Neural progenitor cell (in vitro differentiated cells): ENCODE results near the gene WSCD1. TPM values are rescaled to one million over a fixed set of nuclear protein-coding genes. Genes with fewer than 3 reads are reported as not detected.
A peak's percentile ranks its signal among the peaks of the same experiment; 100 is the strongest.

Experiments
- DNase-seq: peaks from one replicate; pipeline ENCODE4 v3.0.0-alpha.2; 2016; ENCODE audit warnings: low spot score
- H2AFZ ChIP-seq: fragments of 200-600 bp; sonication (generic); replicated peaks from 2 replicates; pipeline ENCODE4 v1.6.1; 2016; ENCODE audit warnings: antibody characterized with exemption
- H3F3A ChIP-seq: fragments of 200-600 bp; sonication (generic); 2 replicates; pipeline ENCODE4 v1.6.1; 2016; ENCODE audit warnings: antibody characterized with exemption, low read depth
- H3K27ac ChIP-seq: fragments of 200-600 bp; sonication (generic); 2 replicates; pipeline ENCODE4 v1.5.1; 2016; ENCODE audit warnings: mild to moderate bottlenecking
- H3K27me3 ChIP-seq: fragments of 200-600 bp; sonication (generic); 2 replicates; pipeline ENCODE4 v1.6.1; 2016; ENCODE audit warnings: mild to moderate bottlenecking, moderate library complexity
- H3K36me3 ChIP-seq: fragments of 200-600 bp; sonication (generic); 2 replicates; pipeline ENCODE4 v1.5.1; 2016
- H3K4me1 ChIP-seq: fragments of 200-600 bp; sonication (generic); 2 replicates; pipeline ENCODE4 v1.6.1; 2016; ENCODE audit warnings: mixed run types
- H3K4me2 ChIP-seq: fragments of 200-600 bp; sonication (generic); 2 replicates; pipeline ENCODE4 v1.6.1; 2016
- H3K4me3 ChIP-seq: fragments of 200-600 bp; sonication (generic); 2 replicates; pipeline ENCODE4 v1.5.1; 2016
- H3K79me2 ChIP-seq: fragments of 200-600 bp; sonication (generic); 2 replicates; pipeline ENCODE4 v1.6.1; 2016; ENCODE audit warnings: low read depth
- H3K9ac ChIP-seq: fragments of 200-600 bp; sonication (generic); 2 replicates; pipeline ENCODE4 v1.6.1; 2016
- H3K9me3 ChIP-seq: fragments of 200-600 bp; sonication (generic); 2 replicates; pipeline ENCODE4 v1.5.1; 2016; ENCODE audit warnings: low read depth
- H4K20me1 ChIP-seq: fragments of 200-600 bp; sonication (generic); 2 replicates; pipeline ENCODE4 v1.6.1; 2016; ENCODE audit warnings: low read depth
- H3K27ac Mint-ChIP-seq: 3 replicates; pipeline ENCODE4 v1.8.0; 2021; ENCODE audit warnings: mixed read lengths
- H3K27me3 Mint-ChIP-seq: 2 replicates; pipeline ENCODE4 v1.8.0; 2022; ENCODE audit warnings: low read depth, mild to moderate bottlenecking, inconsistent platforms, moderate library complexity, mixed read lengths; ENCODE audit not compliant: insufficient read depth
- H3K36me3 Mint-ChIP-seq: 3 replicates; pipeline ENCODE4 v1.8.0; 2021; ENCODE audit warnings: mixed read lengths
- H3K4me1 Mint-ChIP-seq: 3 replicates; pipeline ENCODE4 v1.8.0; 2021; ENCODE audit warnings: mixed read lengths
- H3K4me3 Mint-ChIP-seq: 3 replicates; pipeline ENCODE4 v1.8.0; 2021; ENCODE audit warnings: mild to moderate bottlenecking, moderate library complexity, mixed read lengths
- H3K9me3 Mint-ChIP-seq: 3 replicates; pipeline ENCODE4 v1.8.0; 2020; ENCODE audit warnings: mixed read lengths
- CTCF ChIP-seq: fragments of 200-600 bp; sonication (generic); IDR thresholded peaks from 2 replicates; pipeline ENCODE4 v1.5.1; 2017; ENCODE audit warnings: antibody characterized with exemption, mild to moderate bottlenecking
- EZH2 ChIP-seq: fragments of 200-600 bp; sonication (generic); IDR thresholded peaks from 2 replicates; pipeline ENCODE4 v1.6.1; 2017; ENCODE audit warnings: antibody characterized with exemption, mild to moderate bottlenecking, moderate library complexity
- EZH2phosphoT487 ChIP-seq: fragments of 200-600 bp; sonication (generic); IDR thresholded peaks from 2 replicates; pipeline ENCODE4 v1.6.1; 2017; ENCODE audit warnings: antibody characterized with exemption
- total RNA-seq: library from RNA; depleted of rRNA; stranded (reverse); fragments of >200 nt; gene quantifications from 2 replicates; pipeline ENCODE4 v1.2.3, GENCODE V29; 2015; ENCODE audit warnings: low replicate concordance

WSCD1 gene
- total RNA-seq, 1 donor from 2014 or later, result 20.2 TPM

- Histone ChIP-seq H3K4me3 (peak overlapping the region; percentile 11), H3F3A (peaks cover 31% of the 10 kb centered on the region), H2AFZ (no peak overlapping the region), H4K20me1 (peaks cover 31% of the 10 kb centered on the region), H3K9me3 (no peaks in the 10 kb centered on the region), H3K4me1 (peaks cover 42% of the 10 kb centered on the region), H3K27me3 (no peaks in the 10 kb centered on the region), H3K79me2 (peaks cover 22% of the 10 kb centered on the region), H3K27ac (peak overlapping the region; percentile 84), H3K36me3 (no peaks in the 10 kb centered on the region), H3K9ac (no peak overlapping the region), H3K4me2 (peak overlapping the region; percentile 67)
- Mint-ChIP-seq H3K27me3 (peaks cover 10% of the 10 kb centered on the region), H3K36me3 (peaks cover 9% of the 10 kb centered on the region), H3K4me3 (peak overlapping the region; percentile 69), H3K27ac (peak overlapping the region; percentile 96), H3K4me1 (peaks cover 71% of the 10 kb centered on the region), H3K9me3 (no peaks in the 10 kb centered on the region)
- peak; percentile 81 for DNase-seq
- TF ChIP-seq EZH2 (no peak), CTCF (no peak), EZH2phosphoT487 (no peak)
These were observed 7.6 kb downstream of the WSCD1 start for GRCh38 chr17:6077752-6078151.

GRCh38 chr17:6078458-6078871, 8.3 kb downstream of the WSCD1 start:
- H3K27me3 ChIP-seq, result no peaks in the 10 kb centered on the region
- H3K27ac Mint-ChIP-seq, result peak overlapping the region; percentile 96
- no peaks in the 10 kb centered on the region for H3K9me3 ChIP-seq
- no peaks in the 10 kb centered on the region for H3K9me3 Mint-ChIP-seq
- peak overlapping the region; percentile 67 for H3K4me2 ChIP-seq
- peak overlapping the region; percentile 69 for H3K4me3 Mint-ChIP-seq
- H3K36me3 Mint-ChIP-seq, result peaks cover 12% of the 10 kb centered on the region
- peaks cover 42% of the 10 kb centered on the region for H3K4me1 ChIP-seq
- no peak overlapping the region for H3K9ac ChIP-seq
- H2AFZ ChIP-seq, result no peak overlapping the region
- H4K20me1 ChIP-seq, result peaks cover 26% of the 10 kb centered on the region
- H3K27me3 Mint-ChIP-seq, result peaks cover 10% of the 10 kb centered on the region
- H3K4me1 Mint-ChIP-seq, result peaks cover 74% of the 10 kb centered on the region
- no peaks in the 10 kb centered on the region for H3K36me3 ChIP-seq
- peaks cover 36% of the 10 kb centered on the region for H3F3A ChIP-seq
- DNase-seq, result peak; percentile 70
- TF ChIP-seq CTCF, result no peak
- TF ChIP-seq EZH2, result no peak
- no peak for TF ChIP-seq EZH2phosphoT487
- no peak overlapping the region for H3K4me3 ChIP-seq
- H3K79me2 ChIP-seq, result peaks cover 21% of the 10 kb centered on the region
- H3K27ac ChIP-seq, result peak overlapping the region; percentile 84

- Histone ChIP-seq H3F3A (peaks cover 44% of the 10 kb centered on the region), H3K9me3 (no peaks in the 10 kb centered on the region), H3K9ac (no peak overlapping the region), H3K27me3 (no peaks in the 10 kb centered on the region), H3K27ac (peak overlapping the region; percentile 84), H4K20me1 (peaks cover 26% of the 10 kb centered on the region), H2AFZ (no peak overlapping the region), H3K4me1 (peaks cover 49% of the 10 kb centered on the region), H3K36me3 (no peaks in the 10 kb centered on the region), H3K79me2 (peaks cover 18% of the 10 kb centered on the region), H3K4me2 (peak overlapping the region; percentile 67), H3K4me3 (no peak overlapping the region)
- no peak for TF ChIP-seq EZH2
- no peak for TF ChIP-seq CTCF
- no peak for TF ChIP-seq EZH2phosphoT487
- H3K4me1 Mint-ChIP-seq, result peaks cover 75% of the 10 kb centered on the region
- H3K9me3 Mint-ChIP-seq, result no peaks in the 10 kb centered on the region
- H3K4me3 Mint-ChIP-seq, result peak overlapping the region; percentile 69
- H3K36me3 Mint-ChIP-seq, result peaks cover 8% of the 10 kb centered on the region
- peak overlapping the region; percentile 96 for H3K27ac Mint-ChIP-seq
- DNase-seq, result peak; percentile 71
- H3K27me3 Mint-ChIP-seq, result peaks cover 10% of the 10 kb centered on the region
These were observed 9.1 kb downstream of the WSCD1 start for GRCh38 chr17:6079155-6079888.
